GM06990 (cell line): ENCODE measurements around the gene GARIN5B.
"Not testable (repeated sequence)": the region's sequence is repeated elsewhere in the genome, so short reads cannot be mapped to it uniquely, and the experiment has no call there.

Source experiments
- DNase-seq: peaks from one replicate; pipeline ENCODE4 v3.0.0-alpha.2; 2011; ENCODE audit not compliant: insufficient read length; ENCODE audit errors: extremely low read depth
- H3K27me3 ChIP-seq: replicated peaks from 2 replicates; pipeline ENCODE4 v1.6.0; 2011; ENCODE audit warnings: low read length; ENCODE audit not compliant: control insufficient read depth, insufficient read depth
- H3K36me3 ChIP-seq: 2 replicates; pipeline ENCODE4 v1.5.1; 2011; ENCODE audit warnings: low read length; ENCODE audit not compliant: control insufficient read depth, insufficient read depth
- H3K4me3 ChIP-seq: replicated peaks from 2 replicates; pipeline ENCODE4 v1.5.1; 2011; ENCODE audit warnings: low read depth, mild to moderate bottlenecking, control low read depth, low read length
- TF ChIP-seq, protein P1 (sequence below): IDR thresholded peaks from 2 replicates; pipeline ENCODE4 v1.5.1; 2011; ENCODE audit warnings: low read length, control low read depth, mild to moderate bottlenecking, inconsistent platforms; ENCODE audit not compliant: insufficient read depth, poor library complexity, severe bottlenecking

Gene GARIN5B

DNA sequence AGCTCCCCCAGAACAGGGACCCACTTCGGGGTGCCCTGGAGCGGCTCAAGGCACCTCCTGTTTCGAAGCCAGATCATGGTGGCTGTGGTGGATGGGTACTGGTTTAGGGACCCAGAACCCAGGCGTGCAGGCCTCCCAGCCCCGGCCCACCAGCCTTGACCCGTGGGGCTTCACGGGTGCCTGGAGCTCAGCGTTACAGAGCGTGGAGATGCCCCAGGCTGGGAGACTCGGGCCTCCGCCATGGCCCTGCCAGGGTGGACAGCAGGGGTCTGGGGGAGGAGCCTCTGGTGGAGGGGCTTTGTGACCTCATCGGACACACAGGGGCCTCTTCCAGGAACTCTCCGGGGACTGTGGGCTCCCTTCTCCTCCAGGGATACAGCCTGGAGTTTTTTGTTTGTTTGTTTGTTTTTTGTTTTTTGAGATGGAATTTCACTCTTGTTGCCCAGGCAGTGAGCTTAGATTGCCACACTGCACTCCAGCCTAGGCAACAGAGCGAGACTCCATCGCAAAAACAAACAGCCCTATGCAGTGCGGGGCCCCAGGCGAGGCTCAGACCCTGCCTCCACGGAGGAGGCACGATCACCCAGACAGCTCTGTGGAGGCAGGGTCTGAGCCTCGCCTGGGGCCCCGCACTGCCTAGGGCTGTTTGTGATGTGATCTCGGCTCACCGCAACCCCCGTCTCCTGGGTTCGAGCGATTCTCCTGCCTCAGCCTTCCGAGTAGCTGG lies at the start of gene GARIN5B:
Gene GARIN5B, minus strand, starts transcription at position 271 of the 727 bp plus-strand sequence. Its CDS starts 194 bp downstream, at position 77.
- H3K4me3 ChIP-seq = no peak within 1 kb of the TSS
- no peaks in the 10 kb centered on the region; the same call in 1 of the 2 replicates for H3K27me3 ChIP-seq
- DNase-seq = no peak
- TF ChIP-seq, protein P1, sequence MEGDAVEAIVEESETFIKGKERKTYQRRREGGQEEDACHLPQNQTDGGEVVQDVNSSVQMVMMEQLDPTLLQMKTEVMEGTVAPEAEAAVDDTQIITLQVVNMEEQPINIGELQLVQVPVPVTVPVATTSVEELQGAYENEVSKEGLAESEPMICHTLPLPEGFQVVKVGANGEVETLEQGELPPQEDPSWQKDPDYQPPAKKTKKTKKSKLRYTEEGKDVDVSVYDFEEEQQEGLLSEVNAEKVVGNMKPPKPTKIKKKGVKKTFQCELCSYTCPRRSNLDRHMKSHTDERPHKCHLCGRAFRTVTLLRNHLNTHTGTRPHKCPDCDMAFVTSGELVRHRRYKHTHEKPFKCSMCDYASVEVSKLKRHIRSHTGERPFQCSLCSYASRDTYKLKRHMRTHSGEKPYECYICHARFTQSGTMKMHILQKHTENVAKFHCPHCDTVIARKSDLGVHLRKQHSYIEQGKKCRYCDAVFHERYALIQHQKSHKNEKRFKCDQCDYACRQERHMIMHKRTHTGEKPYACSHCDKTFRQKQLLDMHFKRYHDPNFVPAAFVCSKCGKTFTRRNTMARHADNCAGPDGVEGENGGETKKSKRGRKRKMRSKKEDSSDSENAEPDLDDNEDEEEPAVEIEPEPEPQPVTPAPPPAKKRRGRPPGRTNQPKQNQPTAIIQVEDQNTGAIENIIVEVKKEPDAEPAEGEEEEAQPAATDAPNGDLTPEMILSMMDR = no peak
- H3K36me3 ChIP-seq = no peaks in the 10 kb centered on the region

DNA sequence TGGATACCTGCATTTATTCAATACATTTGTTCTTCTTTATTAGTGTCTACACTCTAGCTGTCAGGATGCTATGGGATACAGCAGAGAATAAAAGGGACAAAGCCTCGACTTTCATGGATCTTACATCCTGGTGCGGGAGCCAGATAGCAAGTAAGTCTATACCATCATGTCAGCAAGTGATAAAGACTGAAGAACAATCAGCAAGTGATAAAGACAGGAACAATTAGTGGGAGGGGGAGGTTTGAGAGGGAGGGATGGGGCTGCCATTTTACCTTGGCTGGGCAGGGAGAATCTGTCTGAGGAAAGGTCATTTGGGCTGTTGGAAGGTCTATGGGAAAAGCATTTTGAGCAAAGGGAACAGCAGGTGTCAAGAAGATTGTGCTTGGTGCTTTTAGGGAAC lies 47.1 kb upstream of the GARIN5B start:
- H3K36me3 ChIP-seq = peaks cover 7% of the 10 kb centered on the region
- no peaks in the 10 kb centered on the region for H3K27me3 ChIP-seq
- DNase-seq = no peak
- H3K4me3 ChIP-seq = no peak overlapping the region
- TF ChIP-seq, protein P1 = no peak

DNA sequence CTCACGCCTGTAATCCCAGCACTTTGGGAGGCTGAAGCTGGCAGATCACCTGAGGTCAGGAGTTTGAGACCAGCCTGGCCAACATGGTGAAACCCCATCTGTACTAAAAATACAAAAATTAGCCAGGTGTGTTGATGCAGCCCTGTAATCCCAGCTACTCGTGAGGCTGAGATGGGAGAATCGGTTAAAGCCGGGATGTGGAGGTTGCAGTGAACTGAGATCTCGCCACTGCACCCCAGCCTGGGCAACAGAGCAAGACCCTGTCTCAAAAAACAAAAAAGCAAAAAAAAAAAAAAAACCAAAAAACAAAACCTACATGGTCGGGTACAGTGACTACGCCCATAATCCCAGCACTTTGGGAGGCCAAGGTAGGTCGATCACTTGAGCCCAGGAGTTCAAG lies 46.1 kb upstream of the GARIN5B start:
- H3K4me3 ChIP-seq, DNase-seq, H3K27me3 ChIP-seq: not testable (repeated sequence)
- peaks cover 11% of the 10 kb centered on the region for H3K36me3 ChIP-seq

DNA sequence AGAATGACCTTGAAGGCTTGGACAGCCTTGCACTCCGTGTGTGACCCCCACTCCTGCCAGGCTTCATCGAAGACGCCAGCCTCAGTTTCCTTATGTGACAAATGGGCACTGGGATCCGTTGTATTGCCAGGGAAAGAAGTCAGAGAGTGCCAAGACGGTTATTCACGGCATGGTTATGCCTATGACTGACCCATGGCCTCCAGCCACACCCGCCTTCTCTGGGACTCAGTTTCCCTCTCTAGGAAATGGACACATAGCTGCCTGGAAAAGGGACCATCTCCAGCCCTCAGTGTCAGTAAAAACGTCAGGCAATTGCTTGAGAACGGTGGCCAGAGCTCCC lies 45.4 kb upstream of the GARIN5B start:
- Histone ChIP-seq H3K4me3 (peak overlapping the region; percentile 22), H3K27me3 (no peaks in the 10 kb centered on the region), H3K36me3 (peaks cover 15% of the 10 kb centered on the region)
- DNase-seq = no peak
- TF ChIP-seq, protein P1 = no peak

DNA sequence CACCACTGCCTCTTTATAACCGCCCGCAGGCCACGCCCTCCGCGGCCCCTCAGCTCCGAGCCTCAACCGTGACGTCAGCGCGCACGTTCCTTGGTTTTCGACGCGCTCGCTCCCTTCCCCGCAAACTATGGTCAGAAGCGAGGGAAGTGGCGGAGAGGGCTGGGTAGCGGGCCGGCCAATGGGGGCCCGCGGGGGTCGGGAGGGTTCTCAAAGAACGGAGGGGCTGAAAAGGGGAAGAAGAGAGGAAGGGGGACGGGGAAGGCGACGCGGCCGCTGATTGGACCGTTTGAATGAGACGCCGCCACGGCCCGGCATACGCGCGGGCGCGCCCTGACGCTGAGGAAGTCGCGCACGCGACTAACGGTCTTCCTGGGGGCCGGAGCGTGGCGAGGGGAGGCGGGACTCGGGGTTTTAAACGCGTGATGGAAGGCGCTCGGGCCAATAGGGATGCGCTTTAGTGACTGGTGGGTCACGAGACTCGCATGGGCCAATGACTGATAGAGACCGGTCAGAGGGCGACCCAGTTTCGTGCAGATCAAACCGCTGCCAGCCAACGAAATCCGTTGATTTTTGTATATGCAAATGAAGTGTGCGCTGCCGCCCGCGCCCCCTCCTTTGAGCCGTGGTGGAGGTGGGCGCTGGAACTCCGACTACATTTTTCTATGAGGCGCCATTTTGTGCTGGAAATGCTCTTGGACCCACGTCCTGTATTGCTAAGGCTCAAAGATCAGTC lies 44.9 kb upstream of the GARIN5B start:
- DNase-seq = peak; percentile 99
- H3K4me3 ChIP-seq = peak overlapping the region; percentile 70
- no peaks in the 10 kb centered on the region for H3K27me3 ChIP-seq
- H3K36me3 ChIP-seq = peaks cover 17% of the 10 kb centered on the region
- TF ChIP-seq, protein P1 = no peak

DNA sequence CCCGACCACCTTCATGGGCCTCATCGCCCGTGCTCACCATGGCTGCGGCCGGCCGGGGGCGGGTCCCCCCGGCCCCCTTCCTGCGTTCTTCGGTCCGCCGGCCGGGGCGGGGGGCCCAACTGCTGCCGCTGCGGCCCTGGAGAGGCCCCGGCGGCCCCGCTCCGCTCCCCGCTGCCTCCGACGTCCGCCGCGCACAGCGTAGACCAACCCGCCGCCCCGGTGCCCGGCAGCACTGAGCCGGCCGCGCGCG lies 44.4 kb upstream of the GARIN5B start, which contains the start of gene UBE2S:
Gene UBE2S, minus strand, starts transcription at position 239 of the 250 bp plus-strand sequence. Its CDS starts 199 bp downstream, at position 40.
- peak within 1 kb of the TSS; percentile 70 for H3K4me3 ChIP-seq
- peaks cover 21% of the 10 kb centered on the region for H3K36me3 ChIP-seq
- not testable (repeated sequence) for DNase-seq, H3K27me3 ChIP-seq
